Trophoblast cell (in vitro differentiated cells and primary cell): ENCODE measurements around the gene FN1.

Source experiments
- DNase-seq, 2 donors: peaks; one replicate each; pipeline ENCODE4 v3.0.0-alpha.2; 2016
- H2AFZ ChIP-seq: 2 replicates; pipeline ENCODE4 v1.6.1; 2013; ENCODE audit warnings: low read length, moderate library complexity, mild to moderate bottlenecking; ENCODE audit not compliant: insufficient read depth, poor library complexity
- H2AK5ac ChIP-seq: 2 replicates; pipeline ENCODE4 v1.6.1; 2013; ENCODE audit warnings: mild to moderate bottlenecking, low read length
- H2BK120ac ChIP-seq: 2 replicates; pipeline ENCODE4 v1.6.1; 2013; ENCODE audit warnings: low read length, mild to moderate bottlenecking, moderate library complexity; ENCODE audit not compliant: insufficient read depth, poor library complexity
- H2BK12ac ChIP-seq: 2 replicates; pipeline ENCODE4 v1.6.1; 2013; ENCODE audit warnings: mild to moderate bottlenecking, low read length, moderate library complexity
- H2BK5ac ChIP-seq: 2 replicates; pipeline ENCODE4 v1.6.1; 2013; ENCODE audit warnings: low read length, low read depth, moderate library complexity, mild to moderate bottlenecking; ENCODE audit not compliant: poor library complexity
- H3K14ac ChIP-seq: 2 replicates; pipeline ENCODE4 v1.6.1; 2013; ENCODE audit warnings: mild to moderate bottlenecking, low read length
- H3K18ac ChIP-seq: 2 replicates; pipeline ENCODE4 v1.6.1; 2013; ENCODE audit warnings: mild to moderate bottlenecking, low read length
- H3K23ac ChIP-seq: 2 replicates; pipeline ENCODE4 v1.6.1; 2013; ENCODE audit warnings: low read length
- H3K27ac ChIP-seq: 2 replicates; pipeline ENCODE4 v1.5.1; 2013; ENCODE audit warnings: low read depth, mild to moderate bottlenecking, inconsistent platforms, low read length, moderate library complexity
- H3K27me3 ChIP-seq: 2 replicates; pipeline ENCODE4 v1.6.1; 2013; ENCODE audit warnings: inconsistent platforms, mild to moderate bottlenecking, low read length, moderate library complexity; ENCODE audit not compliant: insufficient read depth
- H3K36me3 ChIP-seq, 2 experiments: 1 replicate in 1 of 2; 2 replicates in 1 of 2; pipeline ENCODE4 v1.6.1; 2013; ENCODE audit warnings: low read length in 2 of 2, mild to moderate bottlenecking in 2 of 2, moderate library complexity in 1 of 2; ENCODE audit not compliant: insufficient read depth in 2 of 2, control insufficient read depth in 1 of 2
- H3K4ac ChIP-seq: 2 replicates; pipeline ENCODE4 v1.6.1; 2013; ENCODE audit warnings: low read depth, mild to moderate bottlenecking, low read length, moderate library complexity
- H3K4me1 ChIP-seq, 2 experiments: 1 replicate in 1 of 2; 2 replicates in 1 of 2; pipeline ENCODE4 v1.6.1; 2013; ENCODE audit warnings: low read length in 2 of 2, mild to moderate bottlenecking in 2 of 2, moderate library complexity in 1 of 2; ENCODE audit not compliant: insufficient read depth in 2 of 2, control insufficient read depth in 1 of 2
- H3K4me2 ChIP-seq: 2 replicates; pipeline ENCODE4 v1.6.1; 2013; ENCODE audit warnings: inconsistent platforms, mild to moderate bottlenecking, low read length, moderate library complexity
- H3K4me3 ChIP-seq: 2 replicates; pipeline ENCODE4 v1.5.1; 2013; ENCODE audit warnings: mild to moderate bottlenecking, low read depth, low read length, inconsistent platforms
- H3K79me1 ChIP-seq: one replicate; pipeline ENCODE4 v1.6.1; 2013; ENCODE audit warnings: low read length
- H3K79me2 ChIP-seq: 2 replicates; pipeline ENCODE4 v1.6.1; 2013; ENCODE audit warnings: low read length, mild to moderate bottlenecking; ENCODE audit not compliant: control insufficient read depth, insufficient read depth, poor library complexity
- H3K9ac ChIP-seq: 2 replicates; pipeline ENCODE4 v1.6.1; 2013; ENCODE audit warnings: mild to moderate bottlenecking, low read length
- H3K9me3 ChIP-seq: 2 replicates; pipeline ENCODE4 v1.6.1; 2013; ENCODE audit warnings: low read depth, mild to moderate bottlenecking, control low read depth, inconsistent platforms, low read length; ENCODE audit not compliant: insufficient read depth
- H4K12ac ChIP-seq: 2 replicates; pipeline ENCODE4 v1.6.1; 2013; ENCODE audit warnings: low read depth, mild to moderate bottlenecking, low read length, moderate library complexity
- H4K8ac ChIP-seq: 2 replicates; pipeline ENCODE4 v1.6.1; 2013; ENCODE audit warnings: low read depth, mild to moderate bottlenecking, low read length, moderate library complexity
- H4K91ac ChIP-seq: one replicate; pipeline ENCODE4 v1.6.1; 2013; ENCODE audit warnings: low read depth, mild to moderate bottlenecking, low read length, moderate library complexity
- WGBS: extraction: QIAGEN DNeasy Blood & Tissue Kit; methylation state at CpG from one replicate; pipeline ENCODE4 v1.1.7; 2013; ENCODE audit warnings: missing lambda C conversion rate; ENCODE audit not compliant: insufficient read length, insufficient coverage; ENCODE audit errors: extremely low coverage; 5-methylcytosine and 5-hydroxymethylcytosine counted together

The FN1 gene

GRCh38 chr2:215454519-215455246 lies 18.8 kb upstream of the FN1 start:
- no peaks in the 10 kb centered on the region for H3K27me3 ChIP-seq
- H2AK5ac ChIP-seq: no peak overlapping the region
- no peaks in the 10 kb centered on the region for H3K9me3 ChIP-seq
- no peak overlapping the region for H4K91ac ChIP-seq
- no peaks in the 10 kb centered on the region for H3K79me2 ChIP-seq
- H3K14ac ChIP-seq: no peak overlapping the region
- H3K4me2 ChIP-seq: no peak overlapping the region
- H2AFZ ChIP-seq: no peak overlapping the region
- no CpG with 5 or more reads among the region's 5 CpGs for WGBS
- H4K8ac ChIP-seq: no peak overlapping the region
- H3K9ac ChIP-seq: no peak overlapping the region
- no peak overlapping the region for H3K18ac ChIP-seq
- H2BK12ac ChIP-seq: no peak overlapping the region
- H3K36me3 ChIP-seq: no peaks in the 10 kb centered on the region
- no peak overlapping the region for H3K4ac ChIP-seq
- no peak overlapping the region for H2BK5ac ChIP-seq
- no peak overlapping the region for H3K27ac ChIP-seq
- no peak overlapping the region for H3K23ac ChIP-seq
- H3K4me1 ChIP-seq: peaks cover 0 to 5% of the 10 kb centered on the region in 2 experiments
- H2BK120ac ChIP-seq: no peak overlapping the region
- H3K79me1 ChIP-seq: peaks cover 23% of the 10 kb centered on the region
- DNase-seq: peak in 1 of 2 donors; percentile 72
- no peak overlapping the region for H3K4me3 ChIP-seq
- no peak overlapping the region for H4K12ac ChIP-seq

- Histone ChIP-seq H3K79me2 (no peaks in the 10 kb centered on the region), H3K4ac (no peak overlapping the region), H4K8ac (peak overlapping the region; percentile 78), H2AK5ac (no peak overlapping the region), H3K4me3 (no peak overlapping the region), H4K12ac (no peak overlapping the region), H3K4me1 (peaks cover 0 to 3% of the 10 kb centered on the region in 2 experiments), H3K79me1 (peaks cover 17% of the 10 kb centered on the region), H2BK120ac (peak overlapping the region; percentile 48), H3K9ac (no peak overlapping the region), H3K18ac (no peak overlapping the region), H3K36me3 (no peaks in the 10 kb centered on the region), H3K27me3 (no peaks in the 10 kb centered on the region), H2BK12ac (peak overlapping the region; percentile 34), H2AFZ (peak overlapping the region; percentile 17), H3K4me2 (no peak overlapping the region), H3K14ac (peak overlapping the region; percentile 11), H3K23ac (no peak overlapping the region), H4K91ac (peak overlapping the region; percentile 36), H2BK5ac (peak overlapping the region; percentile 11), H3K9me3 (no peaks in the 10 kb centered on the region), H3K27ac (no peak overlapping the region)
- DNase-seq: peak in 1 of 2 donors; percentile 27
- no CpG with 5 or more reads among the region's 5 CpGs for WGBS
Observed at GRCh38 chr2:215452725-215453124, 16.9 kb upstream of the FN1 start.

GRCh38 chr2:215451012-215451756 lies 15.3 kb upstream of the FN1 start:
- H2AK5ac ChIP-seq: no peak overlapping the region
- no peaks in the 10 kb centered on the region for H3K27me3 ChIP-seq
- no peak overlapping the region for H3K18ac ChIP-seq
- H2BK5ac ChIP-seq: no peak overlapping the region
- H3K79me2 ChIP-seq: no peaks in the 10 kb centered on the region
- DNase-seq: no peak
- no peak overlapping the region for H4K12ac ChIP-seq
- peaks cover 0 to 3% of the 10 kb centered on the region in 2 experiments for H3K4me1 ChIP-seq
- no peak overlapping the region for H3K9ac ChIP-seq
- H3K4me2 ChIP-seq: no peak overlapping the region
- peaks cover 13% of the 10 kb centered on the region for H3K79me1 ChIP-seq
- no CpG with 5 or more reads among the region's 6 CpGs for WGBS
- H3K27ac ChIP-seq: no peak overlapping the region
- H3K4ac ChIP-seq: no peak overlapping the region
- H2BK120ac ChIP-seq: no peak overlapping the region
- H3K9me3 ChIP-seq: no peaks in the 10 kb centered on the region
- H2BK12ac ChIP-seq: no peak overlapping the region
- no peak overlapping the region for H2AFZ ChIP-seq
- no peak overlapping the region for H3K14ac ChIP-seq
- H3K4me3 ChIP-seq: no peak overlapping the region
- no peak overlapping the region for H3K23ac ChIP-seq
- H4K91ac ChIP-seq: no peak overlapping the region
- H4K8ac ChIP-seq: no peak overlapping the region
- no peaks in the 10 kb centered on the region for H3K36me3 ChIP-seq

- no peak overlapping the region for H3K14ac ChIP-seq
- no CpG with 5 or more reads among the region's 4 CpGs for WGBS
- H3K4me2 ChIP-seq: no peak overlapping the region
- no peak overlapping the region for H3K4me3 ChIP-seq
- H3K9ac ChIP-seq: no peak overlapping the region
- H2BK12ac ChIP-seq: peak overlapping the region; percentile 70
- no peaks in the 10 kb centered on the region for H3K36me3 ChIP-seq
- H3K4ac ChIP-seq: no peak overlapping the region
- peaks cover 6% of the 10 kb centered on the region for H3K79me1 ChIP-seq
- H4K8ac ChIP-seq: no peak overlapping the region
- H4K12ac ChIP-seq: no peak overlapping the region
- H3K27ac ChIP-seq: no peak overlapping the region
- no peak overlapping the region for H2AFZ ChIP-seq
- H3K9me3 ChIP-seq: no peaks in the 10 kb centered on the region
- H2BK5ac ChIP-seq: no peak overlapping the region
- H3K4me1 ChIP-seq: peaks cover 0 to 3% of the 10 kb centered on the region in 2 experiments
- H3K79me2 ChIP-seq: no peaks in the 10 kb centered on the region
- no peak overlapping the region for H4K91ac ChIP-seq
- no peak overlapping the region for H3K18ac ChIP-seq
- H3K23ac ChIP-seq: no peak overlapping the region
- peak overlapping the region; percentile 56 for H2AK5ac ChIP-seq
- H3K27me3 ChIP-seq: no peaks in the 10 kb centered on the region
- H2BK120ac ChIP-seq: no peak overlapping the region
- DNase-seq: no peak
Observed at GRCh38 chr2:215450188-215451011, 14.5 kb upstream of the FN1 start.
